GM12891 (cell line): Measurements from ENCODE around the gene TGFBRAP1.

Experiments
- POLR2A ChIP-seq: IDR thresholded peaks from 2 replicates; pipeline ENCODE4 v1.6.1; 2011; ENCODE audit warnings: low read depth, low read length, control low read depth
- POLR2AphosphoS5 ChIP-seq: IDR thresholded peaks from 2 replicates; pipeline ENCODE4 v1.6.1; 2011; ENCODE audit warnings: low read depth, low read length, control low read depth
- TAF1 ChIP-seq: IDR thresholded peaks from 2 replicates; pipeline ENCODE4 v1.6.1; 2011; ENCODE audit warnings: low read depth, low read length, control low read depth

DNA sequence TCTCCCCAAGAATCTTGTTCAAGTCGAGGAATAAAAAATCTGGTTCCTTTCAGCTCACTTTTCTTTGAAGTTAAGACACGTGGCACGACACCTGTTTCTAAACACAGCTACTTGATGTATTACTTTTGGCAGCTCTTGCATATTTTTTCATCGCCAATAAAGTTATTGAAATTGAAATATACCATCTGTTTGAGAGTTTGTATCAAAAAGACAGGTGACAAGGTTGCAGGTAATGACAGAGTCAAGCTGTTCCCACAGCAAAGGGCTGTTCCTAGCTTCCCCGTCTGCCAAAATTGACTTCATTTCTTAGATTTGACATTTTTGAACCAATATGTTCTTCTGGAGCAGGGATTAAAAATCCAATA is 93.5 kb downstream of the TGFBRAP1 start:
- no peak for TF ChIP-seq POLR2A
- TF ChIP-seq TAF1: no peak
- TF ChIP-seq POLR2AphosphoS5: no peak
